ENCODE results near the gene TNK2. TPM values are rescaled to one million over a fixed set of nuclear protein-coding genes. Genes with fewer than 3 reads are reported as not detected.

TNK2 gene
- total RNA-seq, 3 donors from 2014 or later (not counting 1 experiment from before 2014, with no cell fraction given), result 169 to 207 (median 171) TPM

DNA sequence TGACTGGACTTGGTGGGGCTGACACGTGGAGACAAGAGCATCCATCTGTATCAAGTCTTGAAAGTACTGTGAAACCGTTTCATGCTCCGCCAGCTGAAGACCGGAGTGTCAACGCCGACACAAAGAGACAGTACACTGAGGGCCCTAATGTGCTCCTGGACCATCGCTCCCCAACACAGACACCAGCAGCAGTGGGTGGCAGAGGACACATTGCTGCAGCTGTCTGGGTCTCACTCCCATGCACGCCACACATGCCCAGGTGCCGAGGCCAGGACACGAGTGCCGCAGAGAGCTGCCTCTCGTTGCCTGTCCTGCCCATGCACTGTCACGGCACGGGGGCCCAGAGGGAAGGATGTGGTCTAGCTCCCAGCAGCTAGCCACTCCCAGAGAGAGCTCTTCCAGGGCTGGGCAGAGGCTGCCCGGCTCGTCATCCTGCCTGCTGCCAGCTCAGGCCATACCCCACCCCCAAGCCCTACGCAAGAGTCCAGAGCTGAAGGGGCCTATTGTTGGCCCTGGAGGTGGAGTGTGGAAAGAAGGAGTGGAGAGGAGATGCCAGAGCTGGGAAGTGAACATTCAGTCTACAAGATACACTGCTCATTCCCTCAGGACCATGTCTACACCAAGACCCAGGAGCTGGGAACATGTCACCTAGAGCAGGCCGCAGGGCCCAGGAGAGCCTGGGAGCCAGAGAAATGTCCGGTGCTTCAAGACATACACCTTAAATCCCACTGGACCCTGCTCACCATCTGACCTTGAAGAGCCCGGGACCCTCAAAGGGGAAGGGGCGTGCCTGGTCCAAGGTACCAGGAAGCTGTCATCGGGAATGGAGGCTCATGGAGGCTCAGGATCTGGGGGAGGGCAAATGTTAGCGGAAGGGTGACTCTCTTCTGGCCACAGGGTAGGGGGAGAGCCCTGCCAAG lies 7.7 kb downstream of the TNK2 start:
- intact Hi-C loops (cut with micrococcal nuclease), result no loop called here
- DNase-seq (peak; percentile 42 to 47), ATAC-seq (peak; percentile 46 to 77 (median 49))
- Mint-ChIP-seq H3K9me3 (no peaks in the 10 kb centered on the region), H3K27ac (peak overlapping the region; percentile 82 to 88), H3K27me3 (ENCODE audit: low read depth in 2 of 2) (no peaks in the 10 kb centered on the region), H3K36me3 (no peaks in the 10 kb centered on the region), H3K4me1 (peaks cover 70 to 76% of the 10 kb centered on the region in 2 donors), H3K4me3 (peak overlapping the region; percentile 50)
- WGBS (ENCODE audit: insufficient coverage), result 34% methylated on average over 20 of the region's 23 CpGs
- H3K4me1 ChIP-seq (ENCODE audit: control insufficient read depth, insufficient read depth, low read length), result peaks cover 80% of the 10 kb centered on the region
- peaks cover 2% of the 10 kb centered on the region for H3K36me3 ChIP-seq (ENCODE audit: control insufficient read depth, insufficient read depth, low read length)
- TF ChIP-seq, protein P1, sequence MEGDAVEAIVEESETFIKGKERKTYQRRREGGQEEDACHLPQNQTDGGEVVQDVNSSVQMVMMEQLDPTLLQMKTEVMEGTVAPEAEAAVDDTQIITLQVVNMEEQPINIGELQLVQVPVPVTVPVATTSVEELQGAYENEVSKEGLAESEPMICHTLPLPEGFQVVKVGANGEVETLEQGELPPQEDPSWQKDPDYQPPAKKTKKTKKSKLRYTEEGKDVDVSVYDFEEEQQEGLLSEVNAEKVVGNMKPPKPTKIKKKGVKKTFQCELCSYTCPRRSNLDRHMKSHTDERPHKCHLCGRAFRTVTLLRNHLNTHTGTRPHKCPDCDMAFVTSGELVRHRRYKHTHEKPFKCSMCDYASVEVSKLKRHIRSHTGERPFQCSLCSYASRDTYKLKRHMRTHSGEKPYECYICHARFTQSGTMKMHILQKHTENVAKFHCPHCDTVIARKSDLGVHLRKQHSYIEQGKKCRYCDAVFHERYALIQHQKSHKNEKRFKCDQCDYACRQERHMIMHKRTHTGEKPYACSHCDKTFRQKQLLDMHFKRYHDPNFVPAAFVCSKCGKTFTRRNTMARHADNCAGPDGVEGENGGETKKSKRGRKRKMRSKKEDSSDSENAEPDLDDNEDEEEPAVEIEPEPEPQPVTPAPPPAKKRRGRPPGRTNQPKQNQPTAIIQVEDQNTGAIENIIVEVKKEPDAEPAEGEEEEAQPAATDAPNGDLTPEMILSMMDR (IDR thresholded peaks at IDR 0.05), result no peak
- H3K9me3 ChIP-seq (ENCODE audit: control insufficient read depth, insufficient read depth, low read length), result no peaks in the 10 kb centered on the region
- peak overlapping the region; percentile 41 for H3K27ac ChIP-seq (ENCODE audit: low read length)
- H3K27me3 ChIP-seq (ENCODE audit: control insufficient read depth, insufficient read depth, low read length), result no peaks in the 10 kb centered on the region
- H3K4me3 ChIP-seq (ENCODE audit: low read length), result no peak overlapping the region

DNA sequence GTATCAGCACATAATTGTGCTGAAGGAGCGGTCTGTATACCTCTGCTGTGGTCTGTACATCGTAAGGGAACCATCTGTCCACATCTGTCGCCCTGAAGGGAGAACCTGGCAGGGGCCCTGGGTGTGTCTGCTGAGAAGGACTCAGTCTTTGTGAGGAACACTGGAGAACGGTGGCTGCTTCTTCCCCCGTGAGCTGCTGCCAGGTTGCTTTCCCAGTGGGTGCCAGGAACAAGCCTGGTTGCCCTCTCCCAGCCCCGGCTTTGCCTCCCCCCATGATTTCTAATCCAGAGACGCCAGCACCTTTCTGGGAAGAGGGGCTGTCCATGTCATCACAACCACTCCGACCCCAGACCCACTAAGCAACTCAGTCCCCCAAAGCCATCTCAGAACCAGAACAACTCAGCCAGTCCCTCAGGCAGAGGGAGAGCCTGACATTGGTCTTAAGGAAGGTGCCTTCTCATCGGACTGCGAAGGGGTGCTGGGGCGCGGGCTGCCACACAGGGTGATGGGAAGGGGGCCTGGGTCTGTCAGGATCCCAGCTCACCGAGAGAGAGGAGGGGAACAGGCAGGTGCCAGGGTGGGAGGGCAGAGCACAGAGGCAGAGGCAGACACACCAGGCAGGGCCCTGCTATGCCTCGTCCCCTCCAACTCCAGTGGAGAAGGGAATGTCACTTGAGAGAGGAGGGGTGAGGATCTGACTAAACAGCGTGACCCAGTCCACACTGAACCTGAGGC lies 8.5 kb downstream of the TNK2 start:
- H3K4me3 Mint-ChIP-seq, result peak overlapping the region; percentile 49
- H3K27me3 Mint-ChIP-seq (ENCODE audit: low read depth in 2 of 2), result no peaks in the 10 kb centered on the region
- TF ChIP-seq, protein P1 (IDR thresholded peaks at IDR 0.05), result no peak
- ATAC-seq (no peak), DNase-seq (no peak)
- Histone ChIP-seq H3K4me3 (ENCODE audit: low read length) (no peak overlapping the region), H3K4me1 (ENCODE audit: control insufficient read depth, insufficient read depth, low read length) (peaks cover 78% of the 10 kb centered on the region), H3K9me3 (ENCODE audit: control insufficient read depth, insufficient read depth, low read length) (no peaks in the 10 kb centered on the region), H3K27ac (ENCODE audit: low read length) (peak overlapping the region; percentile 41), H3K36me3 (ENCODE audit: control insufficient read depth, insufficient read depth, low read length) (peaks cover 2% of the 10 kb centered on the region), H3K27me3 (ENCODE audit: control insufficient read depth, insufficient read depth, low read length) (no peaks in the 10 kb centered on the region)
- WGBS (ENCODE audit: insufficient coverage), result 84% methylated on average over 15 of the region's 15 CpGs
- no peaks in the 10 kb centered on the region for H3K36me3 Mint-ChIP-seq
- peak overlapping the region; percentile 82 to 88 for H3K27ac Mint-ChIP-seq
- H3K9me3 Mint-ChIP-seq, result no peaks in the 10 kb centered on the region
- peaks cover 67 to 73% of the 10 kb centered on the region in 2 donors for H3K4me1 Mint-ChIP-seq
- intact Hi-C loops (cut with micrococcal nuclease), result no loop called here

DNA sequence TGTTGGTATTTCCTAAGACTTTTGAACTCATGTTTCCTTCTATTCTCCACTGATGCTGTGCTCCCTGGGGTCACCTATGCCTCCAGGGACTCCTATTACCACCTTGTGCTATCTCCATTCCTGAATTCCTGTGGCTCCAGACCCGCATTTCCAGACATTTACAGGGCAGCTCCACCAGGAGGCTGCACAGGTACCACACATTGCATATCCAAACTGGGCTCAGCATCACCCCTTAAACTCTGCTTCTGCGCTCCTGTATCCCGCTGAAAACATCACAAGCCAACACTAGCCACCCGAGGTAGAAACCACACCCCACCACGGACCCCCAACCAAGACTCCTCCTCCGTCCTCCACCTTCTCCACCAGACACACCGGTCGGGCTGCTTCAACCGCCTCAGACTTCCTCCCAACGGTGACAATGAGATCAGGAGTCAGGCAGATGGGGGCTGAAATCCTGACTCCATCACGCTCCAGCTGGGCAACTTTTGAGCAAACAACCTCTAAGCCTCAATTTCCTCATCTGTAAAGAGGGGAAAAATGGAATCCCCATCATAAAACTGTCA lies 10.4 kb downstream of the TNK2 start:
- Histone ChIP-seq H3K27me3 (ENCODE audit: control insufficient read depth, insufficient read depth, low read length) (no peaks in the 10 kb centered on the region), H3K4me1 (ENCODE audit: control insufficient read depth, insufficient read depth, low read length) (peaks cover 82% of the 10 kb centered on the region), H3K9me3 (ENCODE audit: control insufficient read depth, insufficient read depth, low read length) (no peaks in the 10 kb centered on the region), H3K36me3 (ENCODE audit: control insufficient read depth, insufficient read depth, low read length) (peaks cover 2% of the 10 kb centered on the region), H3K27ac (ENCODE audit: low read length) (no peak overlapping the region), H3K4me3 (ENCODE audit: low read length) (no peak overlapping the region)
- ATAC-seq (no peak), DNase-seq (no peak)
- peak overlapping the region; percentile 67 for H3K4me3 Mint-ChIP-seq
- WGBS (ENCODE audit: insufficient coverage), result 55% methylated on average over 11 of the region's 11 CpGs
- no peaks in the 10 kb centered on the region for H3K36me3 Mint-ChIP-seq
- intact Hi-C loops (cut with micrococcal nuclease), result no loop called here
- H3K27ac Mint-ChIP-seq, result peak overlapping the region; percentile 94 to 95
- peaks cover 56 to 73% of the 10 kb centered on the region in 2 donors for H3K4me1 Mint-ChIP-seq
- H3K9me3 Mint-ChIP-seq, result no peaks in the 10 kb centered on the region
- TF ChIP-seq, protein P1 (IDR thresholded peaks at IDR 0.05), result no peak
- no peaks in the 10 kb centered on the region for H3K27me3 Mint-ChIP-seq (ENCODE audit: low read depth in 2 of 2)

All from natural killer cell (primary cell).